Hepatocyte (in vitro differentiated cells): ENCODE measurements around the gene MCEE.

Source experiments
- EZH2 ChIP-seq: fragments of 200-600 bp; sonication (generic); IDR thresholded peaks from 2 replicates; pipeline ENCODE4 v1.6.1; 2016; ENCODE audit warnings: antibody characterized with exemption, mild to moderate bottlenecking, borderline replicate concordance
- TF ChIP-seq, protein P1 (sequence below): fragments of 200-600 bp; sonication (generic); IDR thresholded peaks from 2 replicates; pipeline ENCODE4 v1.5.1; 2016; ENCODE audit warnings: antibody characterized with exemption, mild to moderate bottlenecking; ENCODE audit not compliant: poor library complexity

DNA sequence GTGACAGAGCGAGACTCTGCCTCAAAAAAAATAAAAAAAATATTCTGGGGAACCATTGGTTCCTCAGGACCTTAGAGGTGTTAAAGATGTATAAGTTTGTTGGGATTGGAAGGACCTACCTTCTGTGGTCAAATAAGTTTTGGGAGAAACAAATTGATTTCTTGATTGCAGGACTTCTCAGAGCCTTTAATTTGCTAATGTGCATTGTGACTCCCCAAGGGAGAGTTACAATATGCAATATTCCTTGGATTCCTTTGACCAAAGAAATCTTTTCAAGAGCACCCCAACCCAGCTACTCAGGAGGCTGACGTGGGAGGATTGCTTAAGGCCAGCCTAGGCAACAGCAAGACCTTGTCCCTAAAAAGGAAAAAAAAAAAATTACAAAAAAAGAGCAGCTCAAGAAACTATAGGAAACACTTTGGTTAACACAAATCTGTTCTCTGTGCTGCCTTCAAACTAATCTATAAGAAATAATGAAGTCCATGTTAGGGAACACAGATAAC is 55.1 kb downstream of the MCEE start:
- TF ChIP-seq, protein P1, sequence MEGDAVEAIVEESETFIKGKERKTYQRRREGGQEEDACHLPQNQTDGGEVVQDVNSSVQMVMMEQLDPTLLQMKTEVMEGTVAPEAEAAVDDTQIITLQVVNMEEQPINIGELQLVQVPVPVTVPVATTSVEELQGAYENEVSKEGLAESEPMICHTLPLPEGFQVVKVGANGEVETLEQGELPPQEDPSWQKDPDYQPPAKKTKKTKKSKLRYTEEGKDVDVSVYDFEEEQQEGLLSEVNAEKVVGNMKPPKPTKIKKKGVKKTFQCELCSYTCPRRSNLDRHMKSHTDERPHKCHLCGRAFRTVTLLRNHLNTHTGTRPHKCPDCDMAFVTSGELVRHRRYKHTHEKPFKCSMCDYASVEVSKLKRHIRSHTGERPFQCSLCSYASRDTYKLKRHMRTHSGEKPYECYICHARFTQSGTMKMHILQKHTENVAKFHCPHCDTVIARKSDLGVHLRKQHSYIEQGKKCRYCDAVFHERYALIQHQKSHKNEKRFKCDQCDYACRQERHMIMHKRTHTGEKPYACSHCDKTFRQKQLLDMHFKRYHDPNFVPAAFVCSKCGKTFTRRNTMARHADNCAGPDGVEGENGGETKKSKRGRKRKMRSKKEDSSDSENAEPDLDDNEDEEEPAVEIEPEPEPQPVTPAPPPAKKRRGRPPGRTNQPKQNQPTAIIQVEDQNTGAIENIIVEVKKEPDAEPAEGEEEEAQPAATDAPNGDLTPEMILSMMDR = no peak
- no peak for TF ChIP-seq EZH2
